ENCODE data around the gene ATP6V1G1.
A peak's percentile ranks its signal among the peaks of the same experiment; 100 is the strongest.

The ATP6V1G1 gene, protein sequence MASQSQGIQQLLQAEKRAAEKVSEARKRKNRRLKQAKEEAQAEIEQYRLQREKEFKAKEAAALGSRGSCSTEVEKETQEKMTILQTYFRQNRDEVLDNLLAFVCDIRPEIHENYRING

DNA sequence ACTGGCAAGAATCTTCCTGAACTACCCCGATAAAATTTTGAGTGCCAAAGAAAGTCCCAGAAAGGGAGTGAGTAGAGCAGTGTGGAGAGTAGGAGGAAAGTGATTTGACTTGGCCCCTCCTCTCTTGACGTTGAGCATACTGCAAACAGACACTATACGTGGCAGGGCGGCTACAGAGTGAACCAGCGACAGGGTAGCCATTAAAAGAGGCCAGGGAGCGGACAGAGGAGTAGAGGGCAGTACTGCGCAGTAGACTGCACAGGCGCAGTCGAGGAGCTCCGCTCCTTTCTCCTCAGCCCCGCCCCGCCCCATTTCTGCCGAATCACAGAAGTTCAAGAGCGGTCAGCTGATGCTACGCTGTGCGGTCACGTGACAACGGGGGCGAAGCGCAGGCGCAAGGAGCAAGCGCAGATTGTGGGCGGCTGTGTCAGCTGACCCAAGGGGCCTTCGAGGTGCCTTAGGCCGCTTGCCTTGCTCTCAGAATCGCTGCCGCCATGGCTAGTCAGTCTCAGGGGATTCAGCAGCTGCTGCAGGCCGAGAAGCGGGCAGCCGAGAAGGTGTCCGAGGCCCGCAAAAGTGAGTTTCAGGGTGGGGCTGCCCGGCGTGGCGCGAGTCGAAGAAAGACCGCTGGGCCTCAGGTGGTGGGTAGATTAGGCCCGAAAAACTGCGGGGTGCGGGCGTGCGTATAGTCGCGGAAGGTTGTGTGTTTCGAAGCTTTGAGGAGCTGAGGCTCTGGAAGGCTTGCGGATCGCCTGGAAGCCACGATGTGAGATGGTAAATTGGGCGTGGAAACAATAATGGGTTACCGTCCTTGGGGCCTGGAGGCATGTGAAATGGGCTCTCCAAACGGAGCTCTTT lies at the start of gene ATP6V1G1:
TSS of gene ATP6V1G1 (plus strand) at position 425 of the 858 bp plus-strand sequence. CDS start at position 495, 70 bp downstream.
- TF ChIP-seq, protein P1, sequence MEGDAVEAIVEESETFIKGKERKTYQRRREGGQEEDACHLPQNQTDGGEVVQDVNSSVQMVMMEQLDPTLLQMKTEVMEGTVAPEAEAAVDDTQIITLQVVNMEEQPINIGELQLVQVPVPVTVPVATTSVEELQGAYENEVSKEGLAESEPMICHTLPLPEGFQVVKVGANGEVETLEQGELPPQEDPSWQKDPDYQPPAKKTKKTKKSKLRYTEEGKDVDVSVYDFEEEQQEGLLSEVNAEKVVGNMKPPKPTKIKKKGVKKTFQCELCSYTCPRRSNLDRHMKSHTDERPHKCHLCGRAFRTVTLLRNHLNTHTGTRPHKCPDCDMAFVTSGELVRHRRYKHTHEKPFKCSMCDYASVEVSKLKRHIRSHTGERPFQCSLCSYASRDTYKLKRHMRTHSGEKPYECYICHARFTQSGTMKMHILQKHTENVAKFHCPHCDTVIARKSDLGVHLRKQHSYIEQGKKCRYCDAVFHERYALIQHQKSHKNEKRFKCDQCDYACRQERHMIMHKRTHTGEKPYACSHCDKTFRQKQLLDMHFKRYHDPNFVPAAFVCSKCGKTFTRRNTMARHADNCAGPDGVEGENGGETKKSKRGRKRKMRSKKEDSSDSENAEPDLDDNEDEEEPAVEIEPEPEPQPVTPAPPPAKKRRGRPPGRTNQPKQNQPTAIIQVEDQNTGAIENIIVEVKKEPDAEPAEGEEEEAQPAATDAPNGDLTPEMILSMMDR (conservative IDR thresholded peaks at IDR 0.05): no peak; the same call in 1 of the 2 replicates
- TF ChIP-seq ZFX (IDR thresholded peaks at IDR 0.05): peak; percentile 98

DNA sequence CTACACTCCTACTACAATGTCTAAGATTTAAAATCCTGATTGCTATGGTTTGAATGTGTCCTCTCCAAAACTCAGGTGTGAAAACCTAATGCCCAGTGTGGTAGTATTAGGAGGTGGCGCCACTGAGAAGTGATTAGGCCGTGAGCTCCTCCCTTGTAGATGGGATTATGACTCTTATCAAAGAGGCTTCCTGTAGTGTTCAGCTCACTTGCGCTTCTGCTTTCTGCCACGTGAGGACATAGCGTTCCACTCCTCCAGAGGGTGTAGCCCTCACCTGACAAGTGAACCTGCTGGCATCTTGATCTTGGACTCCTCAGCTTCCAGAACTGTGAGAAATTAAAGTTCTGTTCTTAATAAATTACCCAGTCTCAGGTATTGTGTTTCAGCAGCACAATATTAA lies 49.3 kb upstream of the ATP6V1G1 start:
- H3K27ac ChIP-seq: no peak overlapping the region
- TF ChIP-seq, protein P1 (conservative IDR thresholded peaks at IDR 0.05): peak; percentile 49
- no peak for TF ChIP-seq ZFX (IDR thresholded peaks at IDR 0.05)

More for the DNA sequence above, at the start of gene ATP6V1G1:
- H3K27ac ChIP-seq: peak within 1 kb of the TSS; percentile 90

DNA sequence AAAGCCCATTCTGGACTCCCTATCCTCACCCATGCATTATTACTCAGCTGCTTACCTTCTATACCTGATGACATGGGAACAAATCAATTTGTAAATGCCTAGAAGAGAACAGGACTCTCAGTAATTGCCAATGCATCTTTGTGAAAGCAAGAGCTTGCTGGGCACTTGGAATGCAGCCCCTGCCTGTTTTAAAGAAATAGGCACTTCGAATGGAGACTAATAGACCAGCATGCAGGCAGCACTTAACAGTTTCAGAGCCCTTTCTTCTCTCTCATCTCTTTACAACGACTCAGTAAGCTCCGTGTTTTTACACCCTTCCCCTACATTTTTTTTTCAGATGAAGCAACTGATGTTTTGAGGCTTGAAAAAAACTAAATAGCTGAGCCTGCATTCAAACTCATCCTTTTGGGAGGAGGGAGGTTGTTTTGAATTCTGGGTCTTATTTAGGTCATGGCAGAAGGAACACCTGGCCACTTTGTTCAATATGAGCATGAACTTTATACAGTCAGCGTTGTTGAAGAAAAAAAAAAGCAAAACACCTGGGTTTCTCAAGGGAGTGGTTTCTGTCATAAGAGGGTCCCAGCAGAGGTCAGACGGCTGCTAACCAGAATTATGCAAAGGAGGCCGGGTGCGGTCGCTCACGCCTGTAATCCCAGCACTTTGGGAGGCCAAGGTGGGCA lies 47.7 kb upstream of the ATP6V1G1 start:
- TF ChIP-seq ZFX (IDR thresholded peaks at IDR 0.05): no peak
- TF ChIP-seq, protein P1 (conservative IDR thresholded peaks at IDR 0.05): no peak
- H3K27ac ChIP-seq: no peak overlapping the region

DNA sequence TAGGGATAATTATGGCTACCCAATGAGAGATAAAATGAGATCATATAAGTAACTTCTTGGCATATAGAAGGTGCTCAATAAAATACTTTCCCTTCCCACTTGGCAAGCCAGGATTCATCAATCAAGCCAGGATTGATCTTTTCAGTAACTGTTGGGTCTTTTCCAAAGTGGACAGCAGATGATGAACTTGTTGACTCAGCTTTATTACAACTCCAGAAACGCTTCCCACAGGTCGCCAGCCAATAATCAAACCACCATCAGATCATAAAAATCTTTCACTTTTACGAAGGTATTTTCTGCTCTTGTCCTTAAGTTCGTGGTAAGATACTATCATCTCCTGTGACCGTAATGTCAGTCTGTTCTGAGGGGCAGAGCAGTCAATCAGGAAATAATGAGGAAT lies 42.5 kb upstream of the ATP6V1G1 start:
- no peak for TF ChIP-seq ZFX (IDR thresholded peaks at IDR 0.05)
- TF ChIP-seq, protein P1 (conservative IDR thresholded peaks at IDR 0.05): no peak
- no peak overlapping the region for H3K27ac ChIP-seq

DNA sequence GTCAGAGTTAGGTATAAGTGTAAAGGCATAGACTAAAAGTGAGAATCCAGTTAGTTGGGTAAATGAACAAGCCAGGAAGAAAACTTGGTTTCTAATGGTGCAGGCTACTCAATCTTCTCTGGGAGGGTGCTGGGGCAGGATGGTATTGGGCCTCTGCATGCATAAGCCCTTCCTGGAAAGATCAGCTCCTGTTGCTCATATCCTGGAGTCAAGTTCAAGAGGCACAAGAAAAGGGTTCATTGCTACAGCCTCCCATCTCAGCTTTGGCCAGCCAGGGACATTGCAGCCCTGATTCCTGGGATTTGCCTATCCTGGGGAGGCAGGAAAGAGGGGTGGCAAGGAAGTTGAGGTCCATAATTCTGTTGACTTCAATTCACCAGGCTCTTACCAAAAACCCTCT lies 40.7 kb upstream of the ATP6V1G1 start:
- TF ChIP-seq, protein P1 (conservative IDR thresholded peaks at IDR 0.05): no peak
- TF ChIP-seq ZFX (IDR thresholded peaks at IDR 0.05): no peak

DNA sequence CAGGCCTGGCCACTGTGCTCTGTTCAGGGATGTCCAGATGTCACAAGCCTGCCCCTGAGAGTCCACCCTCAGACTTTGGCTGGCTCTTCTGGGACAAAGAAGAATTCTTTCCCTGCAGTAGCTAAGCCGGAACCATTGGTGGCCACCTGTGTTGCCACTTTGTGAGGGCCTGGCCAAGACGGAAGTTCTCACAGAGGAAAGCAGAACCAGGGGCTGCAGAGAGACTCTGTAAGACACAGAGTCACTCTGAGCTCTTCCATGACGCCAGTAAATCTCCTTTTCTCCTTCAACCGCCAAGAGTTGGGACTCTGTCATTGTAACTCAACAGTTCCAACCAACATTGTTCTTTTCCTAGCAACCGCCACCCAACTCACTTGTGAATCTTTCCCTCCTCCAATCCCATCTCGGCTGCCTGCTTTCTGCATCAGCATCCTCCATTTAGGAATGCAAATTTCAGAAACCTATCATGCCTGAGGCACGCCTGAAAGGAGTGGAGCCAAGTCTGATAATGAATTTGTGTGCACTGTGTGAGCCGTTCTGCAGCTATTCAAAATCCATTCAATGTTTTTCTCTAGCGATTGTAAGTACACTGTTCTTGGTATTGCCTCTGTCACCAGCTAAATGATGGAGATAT lies 37.8 kb upstream of the ATP6V1G1 start:
- H3K27ac ChIP-seq: no peak overlapping the region
- TF ChIP-seq, protein P1 (conservative IDR thresholded peaks at IDR 0.05): no peak
- TF ChIP-seq ZFX (IDR thresholded peaks at IDR 0.05): no peak

More for the DNA sequence above, 40.7 kb upstream of the ATP6V1G1 start:
- H3K27ac ChIP-seq: no peak overlapping the region
